H1 (cell line): ENCODE measurements around the gene SLC38A10. TPM values are rescaled to one million over a fixed set of nuclear protein-coding genes. Genes with fewer than 3 reads are reported as not detected.

Experiments
- CTCF ChIA-PET: fragments of 300-600 bp; sonication (Branson Sonifier 250); formaldehyde crosslinking; loops from one replicate; lab custom pipeline; 2021; ENCODE audit not compliant: partially characterized antibody; lab: Charles Lee
- POLR2A ChIA-PET: fragments of 300-600 bp; sonication (Branson Sonifier 250); formaldehyde crosslinking; loops from one replicate; lab custom pipeline; 2021; ENCODE audit warnings: inconsistent platforms; ENCODE audit not compliant: partially characterized antibody; lab: Charles Lee
- DNase-seq, 2 experiments: peaks; one replicate each; pipeline versions ENCODE4 v3.0.0 to v3.0.0-alpha.2; 2010 to 2022; ENCODE audit warnings: low spot score in 2 of 2, low read depth in 1 of 2, mixed read lengths in 1 of 2
- FAIRE-seq: peaks from 2 replicates; lab custom pipeline; 2011; peaks lifted over from hg19 to GRCh38; lab: Jason Lieb, UNC
- H2AFZ ChIP-seq: 2 replicates; pipeline ENCODE4 v1.8.1; 2012; ENCODE audit warnings: low read length, inconsistent platforms
- H2AK5ac ChIP-seq: 2 replicates; pipeline ENCODE4 v1.6.1; 2013; ENCODE audit warnings: low read depth, low read length
- H2BK120ac ChIP-seq: replicated peaks from 2 replicates; pipeline ENCODE3; 2013; ENCODE audit warnings: low read depth, low read length, inconsistent platforms
- H2BK12ac ChIP-seq: 2 replicates; pipeline ENCODE4 v1.6.1; 2013; ENCODE audit warnings: low read depth, low read length
- H2BK15ac ChIP-seq: 2 replicates; pipeline ENCODE4 v1.6.1; 2013; ENCODE audit warnings: low read length
- H2BK20ac ChIP-seq: 2 replicates; pipeline ENCODE4 v1.6.1; 2013; ENCODE audit warnings: low read length
- H2BK5ac ChIP-seq: 2 replicates; pipeline ENCODE4 v1.6.1; 2013; ENCODE audit warnings: low read depth, low read length
- H3K14ac ChIP-seq: 2 replicates; pipeline ENCODE4 v1.6.1; 2013; ENCODE audit warnings: inconsistent platforms; ENCODE audit not compliant: insufficient read length
- H3K18ac ChIP-seq: 2 replicates; pipeline ENCODE4 v1.6.1; 2013; ENCODE audit warnings: low read length; ENCODE audit errors: extremely low read depth
- H3K23ac ChIP-seq: 2 replicates; pipeline ENCODE4 v1.6.1; 2013; ENCODE audit warnings: inconsistent platforms; ENCODE audit not compliant: insufficient read length
- H3K23me2 ChIP-seq: 2 replicates; pipeline ENCODE4 v1.6.1; 2013; ENCODE audit warnings: low read depth, low read length
- H3K27ac ChIP-seq: 2 replicates; pipeline ENCODE4 v1.6.1; 2011; ENCODE audit warnings: low read depth, low read length, inconsistent platforms
- H3K27me3 ChIP-seq, 4 experiments: replicated peaks in 1 of 4; 1 replicate in 1 of 4; 2 replicates in 3 of 4; pipeline versions ENCODE4 v1.6.1 to v1.8.1; 2011 to 2013; ENCODE audit warnings: low read length in 3 of 4, mild to moderate bottlenecking in 3 of 4, inconsistent platforms in 2 of 4, mixed read lengths in 2 of 4, moderate library complexity in 1 of 4; ENCODE audit not compliant: control insufficient read depth in 3 of 4, insufficient read depth in 3 of 4; ENCODE audit errors: extremely low read depth in 1 of 4
- H3K36me3 ChIP-seq, 4 experiments: 2 replicates each; pipeline versions ENCODE4 v1.6.1 to v1.8.1; 2011 to 2013; ENCODE audit warnings: mild to moderate bottlenecking in 4 of 4, low read length in 3 of 4, moderate library complexity in 2 of 4, control low read depth in 1 of 4, inconsistent platforms in 1 of 4; ENCODE audit not compliant: insufficient read depth in 4 of 4, control insufficient read depth in 2 of 4
- H3K4ac ChIP-seq: replicated peaks from 2 replicates; pipeline ENCODE3; 2013; ENCODE audit warnings: low read length, low read depth, mixed read lengths, inconsistent platforms; ENCODE audit not compliant: insufficient read length
- H3K4me1 ChIP-seq, 4 experiments: replicated peaks in 1 of 4; 1 replicate in 1 of 4; 2 replicates in 3 of 4; pipeline versions ENCODE4 v1.6.1 to v1.8.1; 2011 to 2013; ENCODE audit warnings: low read length in 3 of 4, inconsistent platforms in 2 of 4, mixed read lengths in 1 of 4; ENCODE audit not compliant: insufficient read depth in 4 of 4, control insufficient read depth in 3 of 4
- H3K4me2 ChIP-seq, 2 experiments: 2 replicates each; pipeline versions ENCODE4 v1.6.1 to v1.8.1; 2011 to 2013; ENCODE audit warnings: low read depth in 2 of 2, low read length in 2 of 2, control low read depth in 1 of 2, inconsistent platforms in 1 of 2, mild to moderate bottlenecking in 1 of 2; ENCODE audit not compliant: insufficient read depth in 1 of 2
- H3K4me3 ChIP-seq, 4 experiments: fragments of 200-600, 300-600 bp in 1 of 4; sonication (generic), shearing (Covaris generic), sonication (Bioruptor Twin) in 1 of 4; 2 replicates each; pipeline versions ENCODE4 v1.5.1 to v1.8.1; 2011 to 2016; ENCODE audit warnings: low read length in 4 of 4, low read depth in 3 of 4, control low read depth in 2 of 4, inconsistent platforms in 2 of 4, mild to moderate bottlenecking in 2 of 4, mixed read lengths in 1 of 4, moderate library complexity in 1 of 4; ENCODE audit not compliant: insufficient read depth in 2 of 4; ENCODE audit errors: extremely low read depth in 1 of 4
- H3K56ac ChIP-seq: replicated peaks from 2 replicates; pipeline ENCODE3; 2013; ENCODE audit warnings: low read depth, mild to moderate bottlenecking, mixed read lengths, low read length, inconsistent platforms; ENCODE audit not compliant: insufficient read length
- H3K79me1 ChIP-seq: 2 replicates; pipeline ENCODE4 v1.6.1; 2013; ENCODE audit warnings: low read depth, low read length, control low read depth
- H3K79me2 ChIP-seq, 2 experiments: 2 replicates each; pipeline versions ENCODE4 v1.6.1 to v1.8.1; 2012 to 2013; ENCODE audit warnings: low read length in 2 of 2, mild to moderate bottlenecking in 2 of 2, inconsistent platforms in 1 of 2; ENCODE audit not compliant: insufficient read depth in 2 of 2, control insufficient read depth in 1 of 2
- H3K9ac ChIP-seq, 4 experiments: replicated peaks in 1 of 4; 1 replicate in 1 of 4; 2 replicates in 3 of 4; pipeline versions ENCODE4 v1.6.1 to v1.8.1; 2011 to 2013; ENCODE audit warnings: low read depth in 3 of 4, low read length in 3 of 4, control low read depth in 2 of 4, mild to moderate bottlenecking in 2 of 4, moderate library complexity in 2 of 4, inconsistent platforms in 1 of 4; ENCODE audit errors: extremely low read depth in 1 of 4
- H3K9me3 ChIP-seq, 2 experiments: 2 replicates each; pipeline versions ENCODE4 v1.6.1 to v1.8.1; 2012 to 2013; ENCODE audit warnings: mild to moderate bottlenecking in 2 of 2, moderate library complexity in 2 of 2, control low read depth in 1 of 2, inconsistent platforms in 1 of 2, low read depth in 1 of 2, low read length in 1 of 2, mixed read lengths in 1 of 2; ENCODE audit not compliant: insufficient read depth in 2 of 2
- H4K20me1 ChIP-seq, 2 experiments: replicated peaks in 1 of 2; 2 replicates each; pipeline versions ENCODE3 to v1.8.1; 2011 to 2013; ENCODE audit warnings: inconsistent platforms in 2 of 2, low read length in 2 of 2, mild to moderate bottlenecking in 1 of 2; ENCODE audit not compliant: insufficient read depth in 2 of 2, control insufficient read depth in 1 of 2
- H4K5ac ChIP-seq: 2 replicates; pipeline ENCODE4 v1.6.1; 2013; ENCODE audit warnings: low read length, low read depth, mixed read lengths, inconsistent platforms; ENCODE audit not compliant: insufficient read length
- H4K8ac ChIP-seq: 2 replicates; pipeline ENCODE4 v1.8.0; 2013; ENCODE audit warnings: mild to moderate bottlenecking, moderate library complexity, low read length, inconsistent platforms; ENCODE audit not compliant: insufficient read depth; ENCODE audit errors: extremely low read depth
- H4K91ac ChIP-seq: replicated peaks from 2 replicates; pipeline ENCODE3; 2013; ENCODE audit warnings: low read length, mixed read lengths, inconsistent platforms; ENCODE audit not compliant: insufficient read length
- CREB1 ChIP-seq: IDR thresholded peaks from 2 replicates; pipeline ENCODE4 v1.6.1; 2012; ENCODE audit warnings: inconsistent platforms
- SIN3A ChIP-seq, 2 experiments: IDR thresholded peaks in 1 of 2; conservative IDR thresholded peaks in 1 of 2; 2 replicates each; pipeline ENCODE4 v1.6.1; 2011 to 2012; ENCODE audit warnings: low read length in 2 of 2, improper control_type of control experiment in 1 of 2, low read depth in 1 of 2, mild to moderate bottlenecking in 1 of 2
- TCF12 ChIP-seq: IDR thresholded peaks from 2 replicates; pipeline ENCODE4 v1.6.1; 2011; ENCODE audit warnings: low read depth, mild to moderate bottlenecking, low read length
- WGBS, 2 experiments: shearing (Covaris generic) in 1 of 2; methylation state at CpG; one replicate each; pipeline versions ENCODE4 v1.1.6 to v1.1.7; 2013 to 2015; ENCODE audit warnings: low lambda C conversion rate in 2 of 2, mixed read lengths in 2 of 2, inconsistent platforms in 1 of 2, low coverage in 1 of 2, missing lambda C conversion rate in 1 of 2; ENCODE audit not compliant: insufficient replicate concordance in 2 of 2, insufficient coverage in 1 of 2, insufficient read length in 1 of 2; ENCODE audit errors: extremely low coverage in 1 of 2, missing lambda C conversion rate in 1 of 2; 5-methylcytosine and 5-hydroxymethylcytosine counted together
- polyA plus RNA-seq, 7 experiments: library from polyadenylated mRNA; depleted of rRNA in 3 of 7; stranded (reverse) in 5 of 7; unstranded in 2 of 7; fragments of >200 nt in 5 of 7; fragments of 200-250 nt in 2 of 7; gene quantifications; 1 replicate in 5 of 7; 2 replicates in 1 of 7; 4 replicates in 1 of 7; pipeline versions ENCODE4 v1.2.1 to v1.2.3, GENCODE V29; 2011 to 2013; ENCODE audit warnings: missing spikeins in 2 of 7, mixed read lengths in 2 of 7
- total RNA-seq: library from RNA; stranded (reverse); fragmentation: NEBNext Ultra II Directional; extraction: Animal tissue kit (Norgen Biotek cat#: 25700); gene quantifications from 2 replicates; pipeline ENCODE4 v1.2.1, GENCODE V29; 2021

Gene SLC38A10
- total and polyA plus RNA-seq, 2 of the 8 experiments (the other 6 are each of a cell fraction or from before 2014, with no cell fraction given) = 26.4 to 41.0 TPM

DNA sequence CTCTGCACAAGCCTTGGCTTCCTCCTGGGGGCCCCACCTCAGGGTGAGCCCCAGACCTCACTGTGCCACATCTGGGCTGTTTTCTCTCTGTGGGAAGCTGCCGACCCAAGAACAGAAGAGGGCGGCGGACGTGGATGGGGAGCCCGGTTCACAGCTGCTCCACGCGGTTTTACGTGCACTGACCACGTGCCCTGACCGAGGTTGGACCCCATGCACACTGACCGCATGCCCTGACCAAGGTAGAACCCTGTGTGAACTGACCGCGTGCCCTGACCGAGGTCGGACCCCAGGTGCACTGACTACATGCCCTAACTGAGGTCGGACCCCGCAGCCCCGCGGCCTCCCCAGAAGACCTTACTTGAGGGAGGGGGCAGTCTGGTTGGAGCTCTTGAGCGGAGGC is 92.0 kb downstream of the SLC38A10 start:
- WGBS, 2 experiments = 90% methylated on average over 10 of the region's 20 CpGs; no CpG with 5 or more reads in 1 of the 2 experiments
- H3K14ac ChIP-seq = no peak overlapping the region
- TF ChIP-seq SIN3A (conservative IDR thresholded peaks at IDR 0.05 in 1 of 2, IDR thresholded peaks at IDR 0.05 in 1 of 2; ENCODE audit: low read depth in 1 of 2, low read length in 2 of 2) = no peak
- no peak for TF ChIP-seq CREB1
- no peak for TF ChIP-seq TCF12

More for the DNA sequence above, 92.0 kb downstream of the SLC38A10 start:
- DNase-seq (no peak), FAIRE-seq (no peak)
- H3K4me2 ChIP-seq = no peak overlapping the region
- no peak overlapping the region for H2AFZ ChIP-seq
- H4K91ac ChIP-seq = no peak overlapping the region
- no peak overlapping the region for H3K56ac ChIP-seq
- no peak overlapping the region for H4K5ac ChIP-seq
- no peak overlapping the region for H3K18ac ChIP-seq
- no peak overlapping the region for H2BK20ac ChIP-seq
- H3K23me2 ChIP-seq = peaks cover 3% of the 10 kb centered on the region; the same call in 1 of the 2 replicates
- H2BK15ac ChIP-seq = no peak overlapping the region
- H3K9ac ChIP-seq = no peak overlapping the region
- H3K4ac ChIP-seq = no peak overlapping the region
- H3K27ac ChIP-seq = no peak overlapping the region
- CTCF ChIA-PET = interaction anchor here (0.9 to 2.1 kb wide), 8 partner anchors 10 to 82 kb away, joined by 3 to 7 read pairs (median 4); no protein-coding TSS in a partner anchor
- H3K4me1 ChIP-seq = no peaks in the 10 kb centered on the region; a peak in 1 of 7 replicates
- H2BK12ac ChIP-seq = no peak overlapping the region
- H3K79me2 ChIP-seq = no peaks in the 10 kb centered on the region
- POLR2A ChIA-PET = interaction anchor here (0.7 to 1.0 kb wide), 2 partner anchors 18 kb away, joined by 3 read pairs; no protein-coding TSS in a partner anchor
- H2BK120ac ChIP-seq = no peak overlapping the region
- no peak overlapping the region for H2AK5ac ChIP-seq
- H3K9me3 ChIP-seq = no peaks in the 10 kb centered on the region
- H3K36me3 ChIP-seq = peaks cover 0 to 10% (median 4%) of the 10 kb centered on the region in 4 experiments; a peak in 4 of 8 replicates
- peaks cover 0 to 12% of the 10 kb centered on the region in 2 experiments for H4K20me1 ChIP-seq
- no peaks in the 10 kb centered on the region for H3K79me1 ChIP-seq
- no peak overlapping the region for H3K23ac ChIP-seq
- H4K8ac ChIP-seq = no peak overlapping the region; the same call in 1 of the 2 replicates
- H2BK5ac ChIP-seq = no peak overlapping the region
- H3K27me3 ChIP-seq = no peaks in the 10 kb centered on the region
- H3K4me3 ChIP-seq = no peak overlapping the region
